IPS-18a (cell line): ENCODE data around the gene VTI1B.
"Not testable (repeated sequence)": the region's sequence is repeated elsewhere in the genome, so short reads cannot be mapped to it uniquely, and the experiment has no call there.

ENCODE experiments used
- H3K27ac ChIP-seq: one replicate; pipeline ENCODE4 v1.5.1; 2013; ENCODE audit warnings: low read length
- H3K27me3 ChIP-seq: one replicate; pipeline ENCODE4 v1.6.1; 2013; ENCODE audit warnings: mild to moderate bottlenecking, low read length; ENCODE audit not compliant: control insufficient read depth, insufficient read depth
- H3K36me3 ChIP-seq: one replicate; pipeline ENCODE4 v1.6.1; 2013; ENCODE audit warnings: low read depth, low read length; ENCODE audit not compliant: control insufficient read depth
- H3K4me1 ChIP-seq: one replicate; pipeline ENCODE4 v1.6.1; 2013; ENCODE audit warnings: low read depth, low read length; ENCODE audit not compliant: control insufficient read depth
- H3K4me3 ChIP-seq: one replicate; pipeline ENCODE4 v1.5.1; 2013; ENCODE audit warnings: low read length
- H3K9ac ChIP-seq: one replicate; pipeline ENCODE4 v1.6.1; 2013; ENCODE audit warnings: mild to moderate bottlenecking, low read length, moderate library complexity
- H3K9me3 ChIP-seq: one replicate; pipeline ENCODE4 v1.6.1; 2013; ENCODE audit warnings: low read depth, low read length; ENCODE audit not compliant: control insufficient read depth

Gene VTI1B

GRCh38 chr14:67644428-67644827 is 30.0 kb downstream of the VTI1B start:
- H3K4me1 ChIP-seq, result no peaks in the 10 kb centered on the region
- peaks cover 36% of the 10 kb centered on the region for H3K36me3 ChIP-seq
- H3K9ac ChIP-seq, result no peak overlapping the region
- no peaks in the 10 kb centered on the region for H3K27me3 ChIP-seq
- H3K4me3 ChIP-seq, result no peak overlapping the region
- no peak overlapping the region for H3K27ac ChIP-seq
- H3K9me3 ChIP-seq, result no peaks in the 10 kb centered on the region

DNA sequence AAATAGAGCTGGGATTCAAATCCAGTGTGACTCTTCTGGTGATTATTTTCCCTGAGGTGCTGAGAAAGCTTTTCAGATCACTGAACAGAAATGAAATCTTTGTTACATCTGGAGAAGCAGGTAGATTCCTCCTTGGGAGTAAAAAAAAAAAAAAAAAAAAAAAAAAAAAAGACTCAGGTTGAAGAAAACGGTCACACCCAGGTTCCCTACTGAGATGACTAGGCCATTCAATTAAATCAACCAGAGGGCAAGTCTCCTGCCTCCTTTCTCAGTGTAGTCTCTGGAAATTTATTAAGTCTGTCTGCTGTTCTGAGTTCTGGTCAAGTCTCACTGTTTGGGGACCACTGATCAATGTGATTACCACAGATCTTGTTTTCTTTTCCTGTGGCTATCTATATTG is 30.7 kb downstream of the VTI1B start:
- no peak overlapping the region for H3K27ac ChIP-seq
- no peak overlapping the region for H3K9ac ChIP-seq
- no peak overlapping the region for H3K4me3 ChIP-seq
- H3K27me3 ChIP-seq, result no peaks in the 10 kb centered on the region
- H3K36me3 ChIP-seq, result peaks cover 29% of the 10 kb centered on the region
- no peaks in the 10 kb centered on the region for H3K4me1 ChIP-seq
- H3K9me3 ChIP-seq, result no peaks in the 10 kb centered on the region

DNA sequence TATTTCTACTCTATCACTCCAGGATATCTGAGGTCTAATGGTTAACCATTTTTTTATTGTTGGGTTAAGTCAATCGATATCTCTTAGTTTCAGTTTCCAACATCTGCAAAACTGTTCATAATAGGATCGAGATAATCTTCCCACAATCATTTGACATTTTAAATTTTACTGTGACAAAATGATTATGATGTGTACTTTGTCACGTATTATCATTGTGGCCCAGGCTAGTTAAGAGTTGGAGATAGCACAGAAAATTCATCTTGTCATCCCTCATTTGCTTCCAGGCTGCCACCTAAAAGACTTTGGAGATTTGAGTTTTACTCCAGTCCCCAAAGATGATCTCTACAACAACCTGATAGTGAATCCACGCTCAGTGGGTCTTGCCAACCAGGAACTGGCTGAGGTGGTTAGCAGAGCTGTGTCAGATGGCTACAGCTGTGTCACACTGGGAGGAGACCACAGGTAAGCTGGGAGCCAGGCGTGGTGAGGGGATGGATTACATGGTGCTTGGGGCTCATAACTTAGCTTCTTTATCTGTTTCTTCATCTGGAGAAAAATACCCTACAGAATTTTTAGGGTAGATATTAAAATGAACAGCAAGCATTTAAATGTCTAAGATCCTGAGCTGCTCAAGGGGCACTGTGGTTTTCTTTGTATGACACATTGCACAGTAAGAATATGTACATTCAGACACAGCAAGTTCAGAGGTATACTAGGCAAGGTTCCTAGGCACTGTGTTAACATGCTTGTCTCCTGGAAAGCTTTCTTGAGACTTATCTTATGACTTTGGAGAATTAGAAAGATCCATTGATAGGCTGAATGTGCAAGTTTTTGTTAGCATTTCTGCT is 32.3 kb downstream of the VTI1B start:
- no peaks in the 10 kb centered on the region for H3K9me3 ChIP-seq
- H3K9ac ChIP-seq, result no peak overlapping the region
- H3K27ac ChIP-seq, result no peak overlapping the region
- H3K4me1 ChIP-seq, result no peaks in the 10 kb centered on the region
- no peak overlapping the region for H3K4me3 ChIP-seq
- H3K36me3 ChIP-seq, result peaks cover 17% of the 10 kb centered on the region
- H3K27me3 ChIP-seq, result no peaks in the 10 kb centered on the region

GRCh38 chr14:67641480-67641879 is 33.0 kb downstream of the VTI1B start:
- Histone ChIP-seq H3K27ac (no peak overlapping the region), H3K4me3 (no peak overlapping the region), H3K9me3 (no peaks in the 10 kb centered on the region), H3K4me1 (no peaks in the 10 kb centered on the region), H3K36me3 (peaks cover 11% of the 10 kb centered on the region), H3K9ac (no peak overlapping the region), H3K27me3 (no peaks in the 10 kb centered on the region)

DNA sequence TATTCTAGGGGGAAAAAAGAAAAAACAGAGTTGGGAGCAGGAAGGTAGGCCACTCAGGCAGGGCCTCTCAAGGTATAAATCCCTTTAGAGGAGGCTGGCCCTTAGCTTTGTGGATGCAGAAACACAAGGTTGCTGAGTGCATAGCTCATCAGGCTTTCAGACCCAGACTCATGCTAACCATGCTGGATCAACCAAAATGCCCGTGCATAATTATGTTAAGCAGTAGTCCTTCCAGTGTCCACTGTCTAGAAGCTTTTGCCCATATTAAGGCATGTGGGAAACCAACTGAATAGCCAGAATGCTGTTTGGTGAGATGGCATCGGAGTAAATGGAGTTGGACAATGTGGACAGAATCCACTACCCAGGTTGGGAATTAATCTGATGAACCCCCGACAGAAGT is 35.8 kb downstream of the VTI1B start:
- H3K9ac ChIP-seq, result no peak overlapping the region

GRCh38 chr14:67636361-67636919 is 38.0 kb downstream of the VTI1B start:
- no peaks in the 10 kb centered on the region for H3K4me1 ChIP-seq
- H3K4me3 ChIP-seq, result no peak overlapping the region
- H3K27me3 ChIP-seq, result no peaks in the 10 kb centered on the region
- no peak overlapping the region for H3K9ac ChIP-seq
- no peak overlapping the region for H3K27ac ChIP-seq
- no peaks in the 10 kb centered on the region for H3K36me3 ChIP-seq
- H3K9me3 ChIP-seq, result no peaks in the 10 kb centered on the region

More for the DNA sequence above, 35.8 kb downstream of the VTI1B start:
- Histone ChIP-seq H3K27me3 (no peaks in the 10 kb centered on the region), H3K9me3 (no peaks in the 10 kb centered on the region), H3K4me1 (no peaks in the 10 kb centered on the region), H3K36me3 (no peaks in the 10 kb centered on the region), H3K27ac (no peak overlapping the region), H3K4me3 (no peak overlapping the region)

- no peaks in the 10 kb centered on the region for H3K9me3 ChIP-seq
- H3K9ac ChIP-seq, result no peak overlapping the region
These were observed 40.8 kb downstream of the VTI1B start for GRCh38 chr14:67633451-67634147.

GRCh38 chr14:67630938-67631337 is 43.5 kb downstream of the VTI1B start:
- H3K27me3 ChIP-seq, result no peaks in the 10 kb centered on the region
- no peaks in the 10 kb centered on the region for H3K4me1 ChIP-seq
- H3K27ac ChIP-seq, result no peak overlapping the region
- no peaks in the 10 kb centered on the region for H3K9me3 ChIP-seq
- H3K4me3 ChIP-seq, result no peak overlapping the region
- H3K36me3 ChIP-seq, result no peaks in the 10 kb centered on the region
- H3K9ac ChIP-seq, result no peak overlapping the region

More at GRCh38 chr14:67633451-67634147, 40.8 kb downstream of the VTI1B start:
- no peaks in the 10 kb centered on the region for H3K36me3 ChIP-seq
- H3K27me3 ChIP-seq, result no peaks in the 10 kb centered on the region
- H3K27ac ChIP-seq, result no peak overlapping the region
- no peaks in the 10 kb centered on the region for H3K4me1 ChIP-seq
- no peak overlapping the region for H3K4me3 ChIP-seq

DNA sequence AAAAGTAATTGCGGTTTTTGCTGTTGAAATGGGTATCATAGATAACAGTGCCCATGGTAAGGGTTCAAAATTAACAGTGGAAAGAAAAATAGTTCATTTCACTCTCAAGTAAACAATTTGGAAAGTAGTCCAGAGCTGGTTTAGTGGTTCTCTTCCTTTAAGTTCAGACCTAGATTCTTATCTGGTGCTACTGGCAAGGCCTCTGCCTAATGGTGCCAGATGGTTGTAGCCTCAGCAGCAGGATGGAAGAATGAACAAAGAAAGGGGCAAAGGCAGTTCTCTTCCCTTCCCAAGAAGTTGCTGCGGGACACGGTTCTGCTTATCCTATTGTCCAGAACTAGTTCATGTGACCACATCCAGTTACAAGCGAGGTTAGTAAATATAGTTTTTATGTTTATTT is 44.2 kb downstream of the VTI1B start:
- H3K36me3 ChIP-seq, result no peaks in the 10 kb centered on the region
- no peak overlapping the region for H3K4me3 ChIP-seq
- H3K9me3 ChIP-seq, result no peaks in the 10 kb centered on the region
- no peak overlapping the region for H3K9ac ChIP-seq
- H3K4me1 ChIP-seq, result no peaks in the 10 kb centered on the region
- no peaks in the 10 kb centered on the region for H3K27me3 ChIP-seq
- H3K27ac ChIP-seq, result no peak overlapping the region

DNA sequence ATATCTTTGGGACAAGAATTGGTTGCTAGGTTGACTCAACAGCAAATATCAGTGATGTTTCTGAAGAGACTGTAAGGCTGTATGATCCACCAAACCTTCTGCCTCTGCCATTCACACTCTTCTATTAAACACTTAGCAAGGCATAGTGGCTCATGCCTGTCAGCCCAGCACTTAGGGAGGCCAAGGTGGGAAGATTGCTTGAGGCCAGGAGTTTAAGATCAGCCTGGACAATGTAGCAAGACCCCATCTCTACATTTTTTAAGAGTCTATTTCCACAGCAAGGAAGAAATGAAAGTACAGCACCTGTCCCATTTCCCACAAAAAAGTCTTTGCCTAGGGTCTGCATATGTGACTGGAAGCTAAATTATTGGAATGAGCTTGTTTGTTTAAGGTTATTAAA is 46.9 kb downstream of the VTI1B start:
- Histone ChIP-seq H3K27ac (no peak overlapping the region), H3K4me1 (no peaks in the 10 kb centered on the region), H3K9ac (no peak overlapping the region), H3K36me3 (no peaks in the 10 kb centered on the region), H3K27me3 (no peaks in the 10 kb centered on the region), H3K9me3 (no peaks in the 10 kb centered on the region), H3K4me3 (no peak overlapping the region)

DNA sequence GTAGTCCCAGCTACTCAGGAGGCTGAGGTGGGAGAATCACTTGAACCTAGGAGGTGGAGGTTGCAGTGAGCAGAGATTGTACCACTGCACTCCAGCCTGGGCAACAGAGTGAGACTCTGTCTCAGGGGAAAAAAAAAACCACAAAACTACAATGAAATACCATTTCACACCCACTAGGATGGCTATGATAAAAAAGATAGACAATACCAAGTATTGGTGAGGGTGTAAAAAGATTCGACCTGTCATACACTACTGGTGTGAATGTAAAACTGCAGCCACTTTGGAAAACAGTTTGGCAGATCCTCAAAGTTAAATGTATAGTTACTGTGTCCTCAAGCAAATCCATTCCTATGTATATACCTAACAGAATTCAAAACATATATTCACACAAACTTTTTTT is 48.3 kb downstream of the VTI1B start:
- not testable (repeated sequence) for H3K36me3 ChIP-seq, H3K9me3 ChIP-seq, H3K4me1 ChIP-seq, H3K27me3 ChIP-seq, H3K9ac ChIP-seq, H3K4me3 ChIP-seq, H3K27ac ChIP-seq
